Ishikawa (cell line): Measurements from ENCODE around the gene GHRL.

Experiments
- CEBPB ChIP-seq: IDR thresholded peaks from 2 replicates; pipeline ENCODE4 v1.6.1; 2012
- CREB1 ChIP-seq: IDR thresholded peaks from 2 replicates; pipeline ENCODE4 v1.6.1; 2012; ENCODE audit warnings: low read depth
- EGR1 ChIP-seq: IDR thresholded peaks from 2 replicates; pipeline ENCODE4 v1.6.1; 2012
- EP300 ChIP-seq: IDR thresholded peaks from 2 replicates; pipeline ENCODE4 v1.6.1; 2012; ENCODE audit warnings: borderline replicate concordance
- FOXM1 ChIP-seq: IDR thresholded peaks from 2 replicates; pipeline ENCODE4 v1.6.1; 2012; ENCODE audit warnings: low read depth, borderline replicate concordance
- NFIC ChIP-seq: IDR thresholded peaks from 2 replicates; pipeline ENCODE4 v1.6.1; 2012
- RAD21 ChIP-seq: IDR thresholded peaks from 2 replicates; pipeline ENCODE4 v1.6.1; 2012; ENCODE audit warnings: low read depth
- REST ChIP-seq: IDR thresholded peaks from 2 replicates; pipeline ENCODE4 v1.6.1; 2012; ENCODE audit warnings: low read depth, mild to moderate bottlenecking
- TAF1 ChIP-seq: IDR thresholded peaks from 2 replicates; pipeline ENCODE4 v1.6.1; 2012; ENCODE audit warnings: low read depth, mild to moderate bottlenecking
- TCF12 ChIP-seq: IDR thresholded peaks from 2 replicates; pipeline ENCODE4 v1.6.1; 2012; ENCODE audit warnings: low read depth
- TEAD4 ChIP-seq: IDR thresholded peaks from 2 replicates; pipeline ENCODE4 v1.6.1; 2012
- USF1 ChIP-seq: IDR thresholded peaks from 2 replicates; pipeline ENCODE4 v1.6.1; 2012
- YY1 ChIP-seq: IDR thresholded peaks from 2 replicates; pipeline ENCODE4 v1.6.1; 2012; ENCODE audit warnings: low read depth
- ZBTB7A ChIP-seq: IDR thresholded peaks from 2 replicates; pipeline ENCODE4 v1.6.1; 2012; ENCODE audit warnings: low read depth
- TF ChIP-seq, protein P1 (sequence below): IDR thresholded peaks from 2 replicates; pipeline ENCODE4 v1.6.1; 2012

GHRL gene

DNA sequence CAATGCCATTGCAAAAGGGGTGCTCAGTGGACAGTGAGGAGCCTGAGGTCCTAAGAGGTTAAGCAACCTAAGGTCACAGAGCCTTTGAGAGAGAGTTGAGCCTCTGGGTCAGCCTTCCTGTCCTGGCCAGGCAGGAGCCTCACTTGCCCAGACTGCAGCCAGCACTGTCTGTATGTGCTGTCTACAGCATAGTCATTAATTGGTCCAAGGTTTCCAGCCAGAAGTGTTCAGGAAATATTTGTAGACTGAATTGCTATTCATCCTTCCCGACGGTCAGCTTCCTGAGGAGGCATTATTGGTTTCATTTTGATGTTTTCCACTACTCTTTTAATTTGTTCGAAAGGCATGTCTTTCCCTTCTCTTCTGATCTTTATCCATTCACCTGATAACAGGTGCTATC lies 20.1 kb upstream of the GHRL start:
- TF ChIP-seq ZBTB7A, result no peak
- no peak for TF ChIP-seq TCF12
- no peak for TF ChIP-seq RAD21
- no peak for TF ChIP-seq TAF1
- TF ChIP-seq USF1, result no peak
- TF ChIP-seq TEAD4, result no peak
- TF ChIP-seq, protein P1, sequence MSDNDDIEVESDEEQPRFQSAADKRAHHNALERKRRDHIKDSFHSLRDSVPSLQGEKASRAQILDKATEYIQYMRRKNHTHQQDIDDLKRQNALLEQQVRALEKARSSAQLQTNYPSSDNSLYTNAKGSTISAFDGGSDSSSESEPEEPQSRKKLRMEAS, result no peak
- TF ChIP-seq EP300, result no peak
- no peak for TF ChIP-seq FOXM1
- TF ChIP-seq YY1, result no peak
- TF ChIP-seq CEBPB, result no peak
- no peak for TF ChIP-seq EGR1
- TF ChIP-seq CREB1, result no peak
- no peak for TF ChIP-seq NFIC
- no peak for TF ChIP-seq REST

- TF ChIP-seq ZBTB7A, result no peak
- TF ChIP-seq CREB1, result no peak
- no peak for TF ChIP-seq FOXM1
- no peak for TF ChIP-seq TEAD4
- TF ChIP-seq EP300, result no peak
- TF ChIP-seq REST, result no peak
- no peak for TF ChIP-seq EGR1
- TF ChIP-seq RAD21, result no peak
- TF ChIP-seq CEBPB, result no peak
- TF ChIP-seq, protein P1, result no peak
- TF ChIP-seq TAF1, result no peak
- TF ChIP-seq NFIC, result no peak
These were observed 19.6 kb upstream of the GHRL start for GRCh38 chr3:10312391-10312790.

GRCh38 chr3:10311710-10312109 lies 19.0 kb upstream of the GHRL start:
- TF ChIP-seq RAD21, result no peak
- TF ChIP-seq CREB1, result no peak
- TF ChIP-seq YY1, result no peak
- no peak for TF ChIP-seq EGR1
- no peak for TF ChIP-seq EP300
- TF ChIP-seq TCF12, result no peak
- no peak for TF ChIP-seq TAF1
- no peak for TF ChIP-seq ZBTB7A
- no peak for TF ChIP-seq USF1
- TF ChIP-seq NFIC, result no peak
- TF ChIP-seq TEAD4, result no peak
- TF ChIP-seq CEBPB, result no peak

DNA sequence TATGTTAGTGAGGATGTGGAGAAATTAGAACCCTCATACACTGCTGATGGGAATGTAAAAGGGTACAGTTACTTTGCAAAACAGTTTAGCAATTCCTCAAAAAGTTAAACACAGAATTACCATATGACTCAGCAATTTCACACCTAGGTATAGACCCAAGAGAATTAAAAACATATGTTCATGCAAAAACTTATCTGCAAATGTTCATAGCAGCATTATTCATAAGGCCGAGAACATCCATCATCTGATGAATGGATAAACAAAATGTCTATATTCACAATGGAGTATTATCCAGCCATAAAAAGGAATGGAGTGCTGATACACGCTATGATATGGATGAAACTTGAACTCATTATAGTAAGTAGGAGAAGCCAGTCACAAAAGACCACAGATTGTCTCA lies 17.8 kb upstream of the GHRL start:
- no peak for TF ChIP-seq TEAD4
- no peak for TF ChIP-seq NFIC
- no peak for TF ChIP-seq CREB1
- no peak for TF ChIP-seq CEBPB
- TF ChIP-seq TCF12, result no peak
- TF ChIP-seq, protein P1, result no peak
- no peak for TF ChIP-seq TAF1
- TF ChIP-seq EP300, result no peak
- no peak for TF ChIP-seq RAD21
- no peak for TF ChIP-seq EGR1
- TF ChIP-seq USF1, result no peak
- no peak for TF ChIP-seq REST
- no peak for TF ChIP-seq YY1
- TF ChIP-seq FOXM1, result no peak
- no peak for TF ChIP-seq ZBTB7A
